ENCODE results near the gene LRRC74A.
"Not testable (repeated sequence)": the region's sequence is repeated elsewhere in the genome, so short reads cannot be mapped to it uniquely, and the experiment has no call there.

The LRRC74A gene

DNA sequence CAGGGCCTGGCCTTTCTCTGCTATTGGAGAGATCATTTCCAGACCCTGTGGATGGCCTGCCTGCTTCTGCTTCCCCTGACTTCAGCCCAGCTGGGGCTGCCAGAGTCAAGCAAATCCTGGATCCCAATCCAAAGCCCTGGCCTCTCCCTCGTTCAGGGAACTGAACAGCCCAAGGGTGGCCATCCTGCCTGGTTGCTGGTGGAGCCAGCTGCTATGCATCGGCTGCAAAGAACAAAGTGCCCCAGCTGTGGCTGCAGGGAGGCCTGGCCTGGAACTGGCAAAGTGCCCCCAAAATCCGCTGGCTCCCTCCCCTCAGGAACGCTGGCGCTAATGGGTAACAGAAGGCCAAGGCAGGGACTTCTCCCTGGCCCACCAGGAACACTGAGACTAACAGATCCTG, 56.4 kb downstream of the LRRC74A start:
- in situ Hi-C loops (cut with MboI; ENCODE audit: low sequenced_read_pairs) = loop anchor here (10.0 kb wide), 1 partner anchor 182 kb away; no protein-coding TSS in a partner anchor

DNA sequence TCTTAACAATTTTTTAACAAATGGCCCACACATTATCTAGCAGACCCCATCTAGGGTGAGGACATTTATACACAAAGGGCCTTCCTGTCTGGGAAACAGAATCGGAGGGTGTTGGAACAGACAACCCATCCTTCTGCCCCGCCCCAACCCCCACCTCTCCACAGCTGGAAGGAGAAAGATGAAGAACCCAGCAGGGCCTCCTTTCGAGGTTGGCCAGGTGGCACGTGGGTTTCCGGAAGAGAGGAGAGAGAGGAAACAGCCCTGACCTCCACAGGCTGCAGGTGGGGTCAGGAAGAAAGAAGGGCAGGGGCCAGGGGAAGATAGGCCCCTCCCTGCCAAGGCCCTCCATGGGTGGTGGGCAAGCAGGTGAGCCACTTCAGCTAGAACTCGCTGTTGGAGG, 57.2 kb downstream of the LRRC74A start:
- in situ Hi-C loops (cut with MboI; ENCODE audit: low sequenced_read_pairs) = loop anchor here (10.0 kb wide), 1 partner anchor 181 kb away; no protein-coding TSS in a partner anchor

- in situ Hi-C loops (cut with MboI; ENCODE audit: low sequenced_read_pairs) = loop anchor here (10.0 kb wide), 1 partner anchor 180 kb away; no protein-coding TSS in a partner anchor
These were observed 58.2 kb downstream of the LRRC74A start for GRCh38 chr14:76884394-76884793.

- in situ Hi-C loops (cut with MboI; ENCODE audit: low sequenced_read_pairs) = loop anchor here (10.0 kb wide), 1 partner anchor 180 kb away; no protein-coding TSS in a partner anchor
These were observed 58.7 kb downstream of the LRRC74A start for GRCh38 chr14:76884853-76885276.

- in situ Hi-C loops (cut with MboI; ENCODE audit: low sequenced_read_pairs) = loop anchor here (10.0 kb wide), 1 partner anchor 178 kb away; no protein-coding TSS in a partner anchor
These were observed 61.0 kb downstream of the LRRC74A start for GRCh38 chr14:76887191-76887590.

GRCh38 chr14:76891391-76891790, 65.2 kb downstream of the LRRC74A start:
- in situ Hi-C loops (cut with MboI; ENCODE audit: low sequenced_read_pairs) = no loop called here

DNA sequence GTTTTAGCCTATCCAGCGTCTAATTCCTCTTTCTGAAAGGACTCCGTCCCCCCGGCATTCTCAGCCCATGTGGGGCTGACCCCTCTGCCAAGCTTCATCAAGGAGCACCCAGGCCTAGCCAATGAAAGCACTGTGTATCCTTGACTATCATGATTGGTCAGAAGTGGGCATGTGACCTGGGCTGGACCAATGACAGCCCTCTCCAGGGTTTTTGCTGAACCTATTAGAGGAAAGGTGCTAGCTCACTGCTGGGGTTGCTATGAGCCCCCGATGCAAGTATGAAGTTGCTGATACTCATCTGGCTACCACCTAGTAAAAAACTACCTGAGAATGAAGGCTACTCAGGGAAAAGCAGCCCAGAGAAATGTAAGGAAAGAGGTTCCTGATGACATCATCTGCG, 68.1 kb downstream of the LRRC74A start:
- in situ Hi-C loops (cut with MboI; ENCODE audit: low sequenced_read_pairs) = no loop called here

DNA sequence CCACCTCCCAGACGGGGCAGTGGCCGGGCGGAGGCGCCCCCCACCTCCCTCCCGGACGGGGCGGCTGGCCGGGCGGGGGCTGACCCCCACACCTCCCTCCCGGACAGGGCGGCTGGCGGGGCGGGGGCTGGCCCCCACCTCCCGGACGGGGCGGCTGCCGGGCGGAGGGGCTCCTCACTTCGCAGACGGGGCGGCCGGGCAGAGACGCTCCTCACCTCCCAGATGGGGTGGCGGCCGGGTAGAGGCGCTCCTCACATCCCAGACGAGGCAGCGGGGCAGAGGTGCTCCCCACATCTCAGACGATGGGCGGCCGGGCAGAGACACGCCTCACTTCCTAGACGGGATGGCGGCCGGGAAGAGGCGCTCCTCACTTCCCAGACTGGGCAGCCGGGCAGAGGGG, 71.8 kb downstream of the LRRC74A start:
- in situ Hi-C loops (cut with MboI; ENCODE audit: low sequenced_read_pairs) = not testable (repeated sequence)

- in situ Hi-C loops (cut with MboI; ENCODE audit: low sequenced_read_pairs) = no loop called here
These were observed 74.5 kb downstream of the LRRC74A start for GRCh38 chr14:76900682-76901081.

DNA sequence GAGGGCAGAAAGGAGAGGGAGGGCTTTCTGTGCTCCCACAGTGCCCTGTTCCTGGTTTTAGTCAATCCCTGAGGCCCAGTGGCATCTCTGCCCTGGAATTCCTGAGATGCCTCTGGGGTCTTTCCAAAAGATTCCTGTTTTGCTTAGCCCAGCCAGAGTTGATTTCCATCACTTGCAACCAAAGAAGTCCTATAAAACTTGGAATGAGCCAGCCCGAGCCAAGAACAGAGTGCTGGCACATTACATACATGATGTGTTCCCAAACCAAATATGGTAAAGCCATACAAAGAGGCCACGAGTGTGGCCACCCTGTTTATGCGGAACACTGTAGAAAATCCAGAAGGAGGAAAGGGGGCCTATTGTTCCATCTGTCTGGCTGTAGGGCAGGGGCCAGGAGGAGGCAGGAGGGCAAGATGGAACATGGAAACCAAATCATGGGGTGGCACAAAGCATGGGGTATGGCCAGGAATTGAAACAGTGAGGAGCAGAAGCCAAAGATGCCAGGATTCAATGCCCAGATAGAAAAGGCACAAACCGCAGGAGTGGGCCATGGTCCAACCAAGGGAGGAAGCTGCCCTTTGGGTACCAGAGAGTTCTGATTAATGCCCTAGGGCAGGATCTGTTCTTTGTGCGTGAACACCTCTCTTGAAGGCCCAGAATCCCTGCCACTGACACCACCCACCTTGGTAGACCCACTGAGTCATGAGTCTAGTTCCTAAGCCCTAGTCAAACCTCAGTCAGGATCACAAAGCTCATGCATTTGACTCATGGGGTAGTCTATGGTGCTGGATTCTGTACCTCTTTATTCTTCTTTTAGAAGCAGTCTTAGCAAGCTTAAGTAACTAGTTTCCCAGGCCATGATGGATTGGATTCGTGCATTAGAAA, 75.2 kb downstream of the LRRC74A start:
- in situ Hi-C loops (cut with MboI; ENCODE audit: low sequenced_read_pairs) = no loop called here

DNA sequence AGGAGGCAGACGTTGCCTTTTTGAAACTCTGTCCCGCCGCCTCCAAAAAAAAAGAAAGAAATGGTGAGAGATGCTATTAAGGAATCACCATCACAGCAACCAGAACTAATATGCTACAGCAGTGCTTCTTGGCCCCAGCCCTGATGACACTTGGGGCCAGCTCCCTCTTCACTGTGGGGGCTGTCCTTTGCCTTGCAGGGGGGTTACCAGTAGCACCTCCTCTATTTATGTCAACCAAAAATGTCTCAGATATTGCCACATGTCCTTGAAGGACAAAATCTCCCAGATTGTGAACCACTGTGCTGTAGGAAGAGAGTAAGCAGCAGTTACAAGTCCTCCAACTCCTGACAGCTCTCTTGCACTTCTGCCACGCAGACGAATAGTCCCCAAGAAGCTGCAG, 76.4 kb downstream of the LRRC74A start:
- in situ Hi-C loops (cut with MboI; ENCODE audit: low sequenced_read_pairs) = no loop called here

DNA sequence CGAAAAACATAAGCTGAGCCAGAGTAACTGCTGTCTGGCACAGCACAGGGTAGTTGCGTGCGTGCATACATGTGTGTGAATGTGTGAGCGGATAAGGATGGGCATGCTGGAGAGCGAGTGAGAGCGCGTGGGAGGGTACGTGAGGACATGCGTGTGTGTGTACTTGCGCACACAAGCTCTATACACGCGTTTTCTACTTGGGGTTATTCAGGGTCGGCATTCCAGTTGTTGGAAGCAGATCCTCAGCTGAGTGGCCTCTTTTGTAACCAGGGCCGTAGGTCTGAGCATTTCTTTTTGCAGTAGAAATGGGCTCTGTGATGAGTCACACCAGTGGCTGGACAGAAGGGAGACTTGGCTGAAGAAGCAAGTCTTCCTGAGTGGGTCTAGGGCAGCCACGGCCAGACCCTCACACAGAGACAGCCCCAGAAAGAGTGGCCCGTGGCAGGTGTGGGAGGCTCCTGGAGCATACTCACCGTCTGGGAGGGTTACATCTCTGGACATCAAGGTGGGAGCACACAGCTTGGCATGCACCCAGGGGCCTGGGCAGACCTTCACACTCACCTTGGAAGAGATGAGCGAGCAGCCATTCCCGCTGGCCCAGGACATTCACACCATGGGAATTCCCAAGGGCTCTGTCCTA, 78.0 kb downstream of the LRRC74A start:
- in situ Hi-C loops (cut with MboI; ENCODE audit: low sequenced_read_pairs) = no loop called here

GRCh38 chr14:76904740-76905569, 78.7 kb downstream of the LRRC74A start:
- in situ Hi-C loops (cut with MboI; ENCODE audit: low sequenced_read_pairs) = no loop called here

DNA sequence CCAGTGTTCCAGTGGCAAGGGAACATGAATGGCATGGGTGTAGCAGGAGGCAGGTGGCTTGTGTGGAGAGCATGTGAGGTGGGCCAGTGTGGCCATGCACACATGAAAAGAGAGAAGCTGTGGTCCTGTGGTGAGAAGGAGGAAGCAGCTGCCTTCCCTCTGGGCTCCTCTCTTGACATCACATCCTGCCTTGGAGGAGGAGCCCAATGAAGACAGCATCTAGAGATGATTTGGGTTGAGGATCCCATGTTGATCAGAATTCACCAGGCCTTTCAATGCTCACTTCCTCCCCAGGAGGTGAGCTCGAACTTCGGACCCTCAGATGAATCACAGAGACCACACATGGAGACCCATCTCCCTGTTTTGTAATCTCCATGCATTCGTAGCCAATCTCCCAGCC, 82.6 kb downstream of the LRRC74A start:
- in situ Hi-C loops (cut with MboI; ENCODE audit: low sequenced_read_pairs) = no loop called here

- in situ Hi-C loops (cut with MboI; ENCODE audit: low sequenced_read_pairs) = no loop called here
These were observed 83.1 kb downstream of the LRRC74A start for GRCh38 chr14:76909266-76909665.

GRCh38 chr14:76910371-76910890, 84.2 kb downstream of the LRRC74A start:
- in situ Hi-C loops (cut with MboI; ENCODE audit: low sequenced_read_pairs) = no loop called here

DNA sequence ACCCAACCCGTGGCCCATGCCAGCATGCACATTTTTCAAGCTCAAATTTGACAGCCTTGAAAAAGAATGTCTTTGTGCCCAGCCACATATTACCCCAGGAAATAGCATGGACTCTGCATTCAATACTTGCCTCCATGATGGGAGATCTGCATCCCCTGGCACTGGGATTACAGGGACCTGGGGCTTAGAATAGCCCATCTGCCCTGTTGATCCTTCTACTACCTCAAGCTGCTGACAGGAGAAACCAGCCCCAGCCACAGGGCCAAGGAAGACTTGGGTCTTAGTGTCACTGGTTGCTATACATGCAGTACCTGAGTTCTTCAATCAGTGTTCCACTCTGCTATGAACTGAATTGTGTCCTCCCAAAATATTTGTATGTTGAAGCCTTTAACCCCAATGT, 85.3 kb downstream of the LRRC74A start:
- in situ Hi-C loops (cut with MboI; ENCODE audit: low sequenced_read_pairs) = no loop called here

DNA sequence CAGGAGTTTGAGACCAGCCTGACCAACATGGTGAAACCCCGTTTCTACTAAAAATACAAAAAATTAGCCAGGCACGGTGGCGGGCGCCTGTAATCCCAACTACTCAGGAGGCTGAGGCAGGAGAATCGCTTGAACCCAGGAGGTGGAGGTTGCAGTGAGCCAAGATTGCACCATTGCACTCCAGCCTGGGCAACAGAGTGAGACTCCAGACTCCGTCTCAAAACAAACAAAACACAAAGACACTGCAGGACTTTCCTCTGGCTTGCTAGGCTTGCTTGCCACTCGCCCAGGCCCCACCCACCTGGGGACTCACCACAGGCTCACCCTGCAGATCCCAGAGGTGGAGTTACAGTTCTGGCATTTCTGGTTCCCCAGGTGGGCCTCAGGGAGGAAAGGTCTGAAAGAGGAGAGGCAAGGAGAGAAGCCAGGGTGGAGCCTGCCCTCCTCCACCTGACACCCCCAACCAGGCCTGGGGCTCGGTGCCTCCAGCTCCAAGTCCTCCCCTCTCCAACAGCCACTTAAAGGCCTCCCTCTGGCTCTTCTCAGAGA, 88.4 kb downstream of the LRRC74A start:
- in situ Hi-C loops (cut with MboI; ENCODE audit: low sequenced_read_pairs) = not testable (repeated sequence)

DNA sequence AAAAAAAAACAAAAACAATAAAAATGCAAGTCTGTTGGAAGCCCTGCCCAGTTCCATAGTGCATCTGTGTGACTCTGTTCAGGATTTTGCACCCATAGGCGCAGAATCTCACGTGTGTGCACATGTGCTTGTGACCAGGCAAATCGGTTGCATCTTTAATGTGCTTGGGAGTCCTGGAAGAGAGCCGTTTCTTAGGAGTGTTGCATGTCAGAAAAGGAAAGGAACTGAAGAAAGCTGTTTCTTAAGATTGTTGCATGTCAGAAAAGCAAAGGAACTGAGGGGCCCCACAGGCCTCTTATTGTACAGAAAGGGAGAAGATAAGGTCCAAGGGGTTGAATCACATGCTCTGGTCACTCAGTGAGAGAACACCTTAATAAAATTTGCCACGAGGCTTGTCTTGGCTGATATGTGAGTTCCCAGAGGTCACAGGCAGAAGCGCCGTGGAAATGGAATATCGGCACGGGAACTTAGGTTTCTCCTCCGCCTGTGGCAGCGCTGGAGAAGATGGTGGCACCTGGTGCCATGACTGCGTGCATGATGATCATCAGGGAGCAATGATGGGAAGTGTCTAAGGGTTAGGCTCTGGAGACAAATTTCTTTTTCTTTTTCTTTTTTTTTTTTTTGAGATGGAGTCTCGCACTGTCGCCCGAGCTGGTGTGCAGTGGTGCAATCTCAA, 90.0 kb downstream of the LRRC74A start:
- in situ Hi-C loops (cut with MboI; ENCODE audit: low sequenced_read_pairs) = no loop called here

DNA sequence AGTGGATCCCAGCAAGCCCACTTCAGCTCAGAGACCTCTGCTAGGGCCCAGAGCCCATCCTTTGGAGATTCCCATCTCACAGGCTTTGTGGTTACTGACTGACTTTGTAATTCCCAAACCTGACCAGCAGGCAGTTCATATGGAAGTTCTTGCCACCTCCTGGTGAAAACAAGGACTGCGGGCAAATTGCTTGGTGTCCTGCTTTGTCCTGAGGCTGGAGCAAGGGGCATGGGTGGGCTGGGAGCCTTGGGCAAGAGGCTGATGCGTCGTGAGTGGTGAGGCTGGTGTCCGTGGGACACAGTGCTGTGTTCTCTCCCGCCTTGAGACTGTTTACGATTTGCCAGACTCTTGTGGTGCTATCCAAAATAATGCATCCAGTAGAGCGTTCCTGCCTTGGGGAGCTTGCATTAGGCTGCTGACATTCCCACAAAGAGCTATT, 91.0 kb downstream of the LRRC74A start:
- in situ Hi-C loops (cut with MboI; ENCODE audit: low sequenced_read_pairs) = no loop called here

Measured in HL-60/S4 treated with retinoic acid at 250 ng/mL for 4 days and 3 days (cell line).